GM11168 (cell line): ENCODE measurements around the gene MAF.

ENCODE experiments used
- in situ Hi-C: fragments of 300-500 bp; cut with MboI; formaldehyde crosslinking; loops from one replicate; pipeline ENCODE4 v1.12.0; 2022; ENCODE audit warnings: low sequenced_read_pairs; ENCODE audit not compliant: unreplicated experiment

MAF gene

GRCh38 chr16:79557421-79557820, 43.1 kb downstream of the MAF start:
- in situ Hi-C loops, result no loop called here

- in situ Hi-C loops, result no loop called here
Measured at GRCh38 chr16:79554912-79555311, 45.6 kb downstream of the MAF start.

DNA sequence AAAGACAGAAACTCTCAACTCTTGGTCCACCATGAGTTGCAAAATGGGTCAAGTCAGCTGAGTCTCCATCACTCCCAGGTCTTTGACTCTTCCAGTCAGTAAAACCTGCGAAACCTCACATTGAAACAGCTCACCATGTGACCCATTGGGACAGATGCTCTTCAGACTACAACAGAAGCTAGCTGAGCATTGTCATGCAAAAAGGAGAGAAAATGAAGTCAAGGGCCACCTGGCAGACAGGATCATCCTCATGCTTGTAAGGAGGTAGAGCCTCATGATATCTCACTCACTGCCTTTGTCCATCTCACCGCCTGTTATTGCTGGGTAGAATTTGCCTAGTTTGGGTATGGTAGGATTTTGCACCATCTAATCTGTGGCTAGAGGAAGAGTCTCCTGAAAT, 50.2 kb downstream of the MAF start:
- in situ Hi-C loops, result no loop called here

DNA sequence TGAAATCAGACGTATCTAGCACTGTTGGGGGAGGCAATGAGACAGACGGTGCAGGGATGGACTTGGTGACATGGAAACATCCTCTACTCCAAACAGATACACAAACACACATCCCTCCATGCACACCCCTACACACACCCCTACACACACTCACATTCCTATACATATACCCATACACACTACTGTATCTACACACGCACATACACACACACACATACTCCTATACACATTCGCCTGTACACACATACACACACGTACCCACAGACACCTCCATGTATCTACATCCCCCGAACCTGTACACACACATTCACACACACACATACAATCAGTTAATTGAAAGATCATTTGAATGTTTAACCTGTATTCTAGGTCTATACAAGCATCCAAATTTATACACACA, 53.5 kb downstream of the MAF start:
- in situ Hi-C loops, result no loop called here
